Activated naive CD4-positive, alpha-beta T cell treated with anti-CD3 and anti-CD28 coated beads, Interleukin-2, amount 50 U/mL, for 24 hours (primary cell): ENCODE data around the gene LMOD3.

Experiments used
- H3K27ac Mint-ChIP-seq: one replicate; pipeline ENCODE4 v1.8.0; 2021; ENCODE audit warnings: mild to moderate bottlenecking, mixed read lengths
- H3K27me3 Mint-ChIP-seq: one replicate; pipeline ENCODE4 v1.8.0; 2021; ENCODE audit warnings: mixed read lengths
- H3K36me3 Mint-ChIP-seq: one replicate; pipeline ENCODE4 v1.8.0; 2021; ENCODE audit warnings: mixed read lengths
- H3K4me1 Mint-ChIP-seq: one replicate; pipeline ENCODE4 v1.8.0; 2021; ENCODE audit warnings: mixed read lengths
- H3K4me3 Mint-ChIP-seq: one replicate; pipeline ENCODE4 v1.8.0; 2021; ENCODE audit warnings: mild to moderate bottlenecking, mixed read lengths
- H3K9me3 Mint-ChIP-seq: one replicate; pipeline ENCODE4 v1.8.0; 2021; ENCODE audit warnings: mixed read lengths

LMOD3 gene

GRCh38 chr3:69137412-69137811, 15.0 kb upstream of the LMOD3 start:
- H3K27ac Mint-ChIP-seq = no peak overlapping the region
- no peaks in the 10 kb centered on the region for H3K36me3 Mint-ChIP-seq
- H3K27me3 Mint-ChIP-seq = peaks cover 3% of the 10 kb centered on the region
- H3K4me3 Mint-ChIP-seq = no peak overlapping the region
- no peaks in the 10 kb centered on the region for H3K9me3 Mint-ChIP-seq
- no peaks in the 10 kb centered on the region for H3K4me1 Mint-ChIP-seq

- H3K36me3 Mint-ChIP-seq = no peaks in the 10 kb centered on the region
- H3K4me3 Mint-ChIP-seq = no peak overlapping the region
- no peaks in the 10 kb centered on the region for H3K9me3 Mint-ChIP-seq
- no peak overlapping the region for H3K27ac Mint-ChIP-seq
- H3K27me3 Mint-ChIP-seq = peaks cover 3% of the 10 kb centered on the region
- H3K4me1 Mint-ChIP-seq = no peaks in the 10 kb centered on the region
Measured at GRCh38 chr3:69137005-69137404, 14.6 kb upstream of the LMOD3 start.

- Mint-ChIP-seq H3K9me3 (no peaks in the 10 kb centered on the region), H3K4me3 (no peak overlapping the region), H3K36me3 (no peaks in the 10 kb centered on the region), H3K27me3 (no peaks in the 10 kb centered on the region), H3K4me1 (no peaks in the 10 kb centered on the region), H3K27ac (no peak overlapping the region)
Measured at GRCh38 chr3:69130689-69131088, 8.3 kb upstream of the LMOD3 start.

- H3K27me3 Mint-ChIP-seq = no peaks in the 10 kb centered on the region
- no peaks in the 10 kb centered on the region for H3K36me3 Mint-ChIP-seq
- H3K4me3 Mint-ChIP-seq = no peak overlapping the region
- no peaks in the 10 kb centered on the region for H3K9me3 Mint-ChIP-seq
- no peaks in the 10 kb centered on the region for H3K4me1 Mint-ChIP-seq
- H3K27ac Mint-ChIP-seq = no peak overlapping the region
Measured at GRCh38 chr3:69129531-69129930, 7.1 kb upstream of the LMOD3 start.

- Mint-ChIP-seq H3K9me3 (no peaks in the 10 kb centered on the region), H3K4me3 (no peak overlapping the region), H3K27me3 (no peaks in the 10 kb centered on the region), H3K36me3 (no peaks in the 10 kb centered on the region), H3K27ac (no peak overlapping the region), H3K4me1 (no peaks in the 10 kb centered on the region)
Measured at GRCh38 chr3:69128509-69128908, 6.1 kb upstream of the LMOD3 start.

GRCh38 chr3:69126999-69127398, 4.6 kb upstream of the LMOD3 start:
- H3K36me3 Mint-ChIP-seq = no peaks in the 10 kb centered on the region
- no peaks in the 10 kb centered on the region for H3K4me1 Mint-ChIP-seq
- no peak overlapping the region for H3K4me3 Mint-ChIP-seq
- no peak overlapping the region for H3K27ac Mint-ChIP-seq
- no peaks in the 10 kb centered on the region for H3K9me3 Mint-ChIP-seq
- no peaks in the 10 kb centered on the region for H3K27me3 Mint-ChIP-seq

- H3K36me3 Mint-ChIP-seq = no peaks in the 10 kb centered on the region
- no peak overlapping the region for H3K4me3 Mint-ChIP-seq
Measured at GRCh38 chr3:69126216-69126615, 3.8 kb upstream of the LMOD3 start.

GRCh38 chr3:69121950-69122349, 445 bp downstream of the LMOD3 start:
- Mint-ChIP-seq H3K36me3 (no peaks in the 10 kb centered on the region), H3K4me1 (no peaks in the 10 kb centered on the region), H3K4me3 (no peak overlapping the region), H3K27ac (no peak overlapping the region), H3K9me3 (no peaks in the 10 kb centered on the region), H3K27me3 (no peaks in the 10 kb centered on the region)

More at GRCh38 chr3:69126216-69126615, 3.8 kb upstream of the LMOD3 start:
- H3K9me3 Mint-ChIP-seq = no peaks in the 10 kb centered on the region
- H3K27ac Mint-ChIP-seq = no peak overlapping the region
- no peaks in the 10 kb centered on the region for H3K27me3 Mint-ChIP-seq
- no peaks in the 10 kb centered on the region for H3K4me1 Mint-ChIP-seq

- H3K4me3 Mint-ChIP-seq = no peak overlapping the region
- H3K36me3 Mint-ChIP-seq = no peaks in the 10 kb centered on the region
- no peak overlapping the region for H3K27ac Mint-ChIP-seq
- H3K4me1 Mint-ChIP-seq = no peaks in the 10 kb centered on the region
- H3K9me3 Mint-ChIP-seq = no peaks in the 10 kb centered on the region
- H3K27me3 Mint-ChIP-seq = no peaks in the 10 kb centered on the region
Measured at GRCh38 chr3:69121513-69121912, 882 bp downstream of the LMOD3 start.

- H3K9me3 Mint-ChIP-seq = no peaks in the 10 kb centered on the region
- no peak overlapping the region for H3K4me3 Mint-ChIP-seq
- no peak overlapping the region for H3K27ac Mint-ChIP-seq
- H3K27me3 Mint-ChIP-seq = no peaks in the 10 kb centered on the region
- no peaks in the 10 kb centered on the region for H3K36me3 Mint-ChIP-seq
- H3K4me1 Mint-ChIP-seq = no peaks in the 10 kb centered on the region
Measured at GRCh38 chr3:69120879-69121464, 1.4 kb downstream of the LMOD3 start.

GRCh38 chr3:69119681-69120080, 2.7 kb downstream of the LMOD3 start:
- H3K4me3 Mint-ChIP-seq = no peak overlapping the region
- no peaks in the 10 kb centered on the region for H3K4me1 Mint-ChIP-seq
- H3K27ac Mint-ChIP-seq = no peak overlapping the region
- no peaks in the 10 kb centered on the region for H3K36me3 Mint-ChIP-seq
- H3K9me3 Mint-ChIP-seq = no peaks in the 10 kb centered on the region
- H3K27me3 Mint-ChIP-seq = no peaks in the 10 kb centered on the region

- Mint-ChIP-seq H3K9me3 (no peaks in the 10 kb centered on the region), H3K36me3 (no peaks in the 10 kb centered on the region), H3K4me1 (no peaks in the 10 kb centered on the region)
Measured at GRCh38 chr3:69119138-69119537, 3.3 kb downstream of the LMOD3 start.

GRCh38 chr3:69118555-69118954, 3.8 kb downstream of the LMOD3 start:
- Mint-ChIP-seq H3K36me3 (no peaks in the 10 kb centered on the region), H3K27ac (no peak overlapping the region), H3K4me1 (peaks cover 4% of the 10 kb centered on the region), H3K27me3 (no peaks in the 10 kb centered on the region), H3K9me3 (no peaks in the 10 kb centered on the region), H3K4me3 (no peak overlapping the region)

More at GRCh38 chr3:69119138-69119537, 3.3 kb downstream of the LMOD3 start:
- Mint-ChIP-seq H3K4me3 (no peak overlapping the region), H3K27me3 (no peaks in the 10 kb centered on the region), H3K27ac (no peak overlapping the region)

- no peaks in the 10 kb centered on the region for H3K9me3 Mint-ChIP-seq
- H3K27ac Mint-ChIP-seq = no peak overlapping the region
- H3K27me3 Mint-ChIP-seq = no peaks in the 10 kb centered on the region
- H3K4me1 Mint-ChIP-seq = peaks cover 10% of the 10 kb centered on the region
- H3K36me3 Mint-ChIP-seq = no peaks in the 10 kb centered on the region
- H3K4me3 Mint-ChIP-seq = no peak overlapping the region
Measured at GRCh38 chr3:69116897-69117296, 5.5 kb downstream of the LMOD3 start.

GRCh38 chr3:69116162-69116561, 6.2 kb downstream of the LMOD3 start:
- Mint-ChIP-seq H3K36me3 (no peaks in the 10 kb centered on the region), H3K9me3 (no peaks in the 10 kb centered on the region), H3K27ac (no peak overlapping the region), H3K4me3 (no peak overlapping the region), H3K4me1 (peaks cover 10% of the 10 kb centered on the region), H3K27me3 (no peaks in the 10 kb centered on the region)

- H3K9me3 Mint-ChIP-seq = no peaks in the 10 kb centered on the region
- H3K27me3 Mint-ChIP-seq = no peaks in the 10 kb centered on the region
- no peaks in the 10 kb centered on the region for H3K36me3 Mint-ChIP-seq
- no peak overlapping the region for H3K4me3 Mint-ChIP-seq
- H3K27ac Mint-ChIP-seq = no peak overlapping the region
- peaks cover 10% of the 10 kb centered on the region for H3K4me1 Mint-ChIP-seq
Measured at GRCh38 chr3:69115731-69116130, 6.7 kb downstream of the LMOD3 start.

GRCh38 chr3:69113536-69113935, 8.9 kb downstream of the LMOD3 start:
- no peaks in the 10 kb centered on the region for H3K36me3 Mint-ChIP-seq
- no peak overlapping the region for H3K27ac Mint-ChIP-seq
- H3K9me3 Mint-ChIP-seq = no peaks in the 10 kb centered on the region
- no peak overlapping the region for H3K4me3 Mint-ChIP-seq
- no peaks in the 10 kb centered on the region for H3K27me3 Mint-ChIP-seq
- peaks cover 10% of the 10 kb centered on the region for H3K4me1 Mint-ChIP-seq
